Kidney epithelial cell (primary cell): ENCODE measurements around the gene MBD3. TPM values are rescaled to one million over a fixed set of nuclear protein-coding genes. Genes with fewer than 3 reads are reported as not detected.

Experiments
- DNase-seq: peaks from one replicate; pipeline ENCODE4 v3.0.0-alpha.2; 2010; ENCODE audit warnings: low read depth
- H3K27me3 ChIP-seq: 2 replicates; pipeline ENCODE4 v1.6.0; 2011; ENCODE audit warnings: low read length; ENCODE audit not compliant: control insufficient read depth, insufficient read depth
- H3K36me3 ChIP-seq: 2 replicates; pipeline ENCODE4 v1.5.1; 2011; ENCODE audit warnings: low read length; ENCODE audit not compliant: control insufficient read depth, insufficient read depth
- H3K4me3 ChIP-seq: 2 replicates; pipeline ENCODE4 v1.5.1; 2011; ENCODE audit warnings: low read depth, mild to moderate bottlenecking, control low read depth, low read length
- CTCF ChIP-seq: IDR thresholded peaks from 2 replicates; pipeline ENCODE4 v1.5.1; 2011; ENCODE audit warnings: mild to moderate bottlenecking, moderate library complexity, low read length, control low read depth, inconsistent platforms; ENCODE audit not compliant: insufficient read depth, poor library complexity, severe bottlenecking
- total RNA-seq: library from RNA; depleted of rRNA; stranded (reverse); fragments of >200 nt; gene quantifications from 2 replicates; pipeline ENCODE4 v1.2.3, GENCODE V29; 2015

The MBD3 gene
- total RNA-seq, 1 donor from 2014 or later: 118 TPM

- Histone ChIP-seq H3K27me3 (no peaks in the 10 kb centered on the region), H3K4me3 (no peak overlapping the region), H3K36me3 (peaks cover 1% of the 10 kb centered on the region)
- no peak for TF ChIP-seq CTCF
- no peak for DNase-seq
Observed at GRCh38 chr19:1582201-1582600, 10.5 kb downstream of the MBD3 start.

GRCh38 chr19:1580957-1581356 lies 11.7 kb downstream of the MBD3 start:
- peaks cover 1% of the 10 kb centered on the region for H3K36me3 ChIP-seq
- DNase-seq: no peak
- TF ChIP-seq CTCF: no peak
- no peak overlapping the region for H3K4me3 ChIP-seq
- H3K27me3 ChIP-seq: no peaks in the 10 kb centered on the region

- Histone ChIP-seq H3K36me3 (peaks cover 1% of the 10 kb centered on the region), H3K27me3 (no peaks in the 10 kb centered on the region), H3K4me3 (no peak overlapping the region)
- DNase-seq: no peak
- no peak for TF ChIP-seq CTCF
Observed at GRCh38 chr19:1580382-1580781, 12.3 kb downstream of the MBD3 start.

GRCh38 chr19:1579222-1579621 lies 13.4 kb downstream of the MBD3 start:
- Histone ChIP-seq H3K4me3 (no peak overlapping the region), H3K36me3 (peaks cover 1% of the 10 kb centered on the region), H3K27me3 (no peaks in the 10 kb centered on the region)
- no peak for TF ChIP-seq CTCF
- no peak for DNase-seq

GRCh38 chr19:1577929-1578618 lies 14.6 kb downstream of the MBD3 start:
- TF ChIP-seq CTCF: no peak
- Histone ChIP-seq H3K36me3 (peaks cover 1% of the 10 kb centered on the region), H3K27me3 (no peaks in the 10 kb centered on the region), H3K4me3 (no peak overlapping the region)
- DNase-seq: no peak
